NOMO-1 treated with DMSO at 0.1 percent for 48 hours (cell line): ENCODE data around the gene GON7.
"Not testable (repeated sequence)": the region's sequence is repeated elsewhere in the genome, so short reads cannot be mapped to it uniquely, and the experiment has no call there.

Experiments
- DNase-seq: peaks from one replicate; lab custom pipeline; 2025; ENCODE audit not compliant: unreplicated experiment; lab: John Stamatoyannopoulos, UW

The GON7 gene

DNA sequence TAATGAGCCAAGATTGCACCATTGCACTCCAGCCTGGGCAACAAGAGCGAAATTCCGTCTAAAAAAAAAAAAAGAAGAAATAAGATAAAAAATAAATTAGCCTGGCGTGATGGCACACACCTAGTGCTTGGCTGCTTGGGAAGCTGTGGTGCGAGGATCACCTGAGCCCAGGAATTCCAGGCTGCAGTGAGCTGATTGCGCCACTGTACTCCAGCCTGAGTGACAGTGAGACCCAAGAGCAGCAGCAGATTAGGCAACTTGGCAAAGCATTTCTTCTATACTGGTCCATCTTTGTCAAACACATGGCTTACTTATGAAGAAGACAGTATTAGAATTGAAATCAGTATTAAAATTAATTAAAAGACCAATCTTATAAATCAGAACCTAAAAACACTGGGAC is 6.3 kb downstream of the GON7 start:
- DNase-seq: no peak

GRCh38 chr14:93199031-93199430 is 7.8 kb downstream of the GON7 start:
- no peak for DNase-seq

DNA sequence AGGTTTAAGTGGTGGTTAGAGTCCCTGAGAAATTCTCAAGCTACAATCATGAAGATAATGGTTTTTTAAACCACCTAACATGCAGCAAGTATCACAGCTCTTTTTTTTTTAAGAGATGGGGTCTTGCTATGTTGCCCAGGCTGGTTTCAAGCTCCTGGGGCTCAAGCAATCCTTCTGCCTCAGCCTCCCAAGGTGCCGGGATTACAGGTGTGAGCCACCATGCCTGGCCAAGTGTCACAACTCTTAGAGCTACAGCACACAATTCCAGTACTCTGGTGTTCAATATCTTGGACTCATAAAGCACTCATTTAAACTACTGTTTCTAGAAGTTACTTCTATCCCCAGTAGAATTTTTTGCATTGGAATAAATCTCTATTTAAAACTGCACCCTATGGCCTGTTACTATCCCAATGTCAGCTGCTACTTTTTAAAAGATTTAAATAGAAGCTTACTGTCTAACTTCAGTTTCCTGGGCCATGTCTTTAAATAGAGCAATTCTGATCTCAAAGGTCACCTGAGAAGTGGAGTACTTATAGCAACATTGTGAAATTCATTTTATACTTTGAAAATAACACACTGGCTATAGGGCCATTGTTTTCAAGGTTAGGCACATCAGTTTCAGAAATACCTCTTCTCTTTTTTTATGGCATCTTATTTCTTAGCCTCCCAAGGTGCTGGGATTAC is 11.4 kb downstream of the GON7 start:
- DNase-seq: no peak

DNA sequence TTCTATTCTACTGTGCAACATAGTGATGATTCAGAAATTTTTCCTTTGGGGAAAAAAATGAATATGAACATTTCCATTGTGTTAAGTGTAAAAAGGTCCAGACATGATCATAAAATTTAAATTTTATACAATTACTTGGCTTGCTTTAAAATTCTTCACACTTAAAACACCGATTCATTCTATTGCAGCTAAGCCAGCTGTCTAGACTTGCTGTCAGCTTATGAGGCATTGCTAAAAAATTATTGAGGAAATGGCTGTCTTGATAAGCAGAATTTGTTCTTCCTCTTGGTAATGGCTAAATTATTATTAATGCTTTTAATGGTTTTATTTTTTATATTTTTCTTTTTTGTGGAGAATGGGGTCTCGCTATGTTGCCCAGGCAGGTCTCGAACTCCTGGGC is 19.9 kb downstream of the GON7 start:
- no peak for DNase-seq

- DNase-seq: no peak
Measured at GRCh38 chr14:93186466-93186865, 20.4 kb downstream of the GON7 start.

DNA sequence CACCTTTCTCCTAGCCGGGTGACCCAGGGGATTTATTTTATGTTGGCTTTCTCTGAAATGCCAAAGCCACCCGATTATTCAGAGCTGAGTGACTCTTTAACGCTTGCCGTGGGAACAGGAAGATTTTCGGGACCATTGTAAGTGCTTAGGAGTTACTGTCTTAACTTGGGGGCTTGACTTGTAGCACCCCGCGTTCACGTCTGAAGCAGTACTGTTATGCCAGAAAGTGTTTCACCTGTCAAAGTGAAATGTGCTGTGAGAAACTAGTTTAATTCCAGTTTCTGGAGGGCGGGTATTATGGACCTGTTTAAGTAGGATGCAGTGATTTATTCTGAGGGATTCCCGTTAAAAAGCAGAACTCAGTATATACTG is 21.5 kb downstream of the GON7 start:
- DNase-seq: no peak

GRCh38 chr14:93184391-93185348 is 22.2 kb downstream of the GON7 start, which contains the start of the genes LYSET and MOAP1:
LYSET (plus strand) TSS chr14:93185317; CDS start chr14:93185406, 89 bp downstream.
MOAP1 (minus strand) TSS chr14:93184897; CDS start chr14:93184242, 655 bp downstream.
- DNase-seq: peak; percentile 77

- no peak for DNase-seq
Measured at GRCh38 chr14:93183596-93184317, 23.1 kb downstream of the GON7 start.

DNA sequence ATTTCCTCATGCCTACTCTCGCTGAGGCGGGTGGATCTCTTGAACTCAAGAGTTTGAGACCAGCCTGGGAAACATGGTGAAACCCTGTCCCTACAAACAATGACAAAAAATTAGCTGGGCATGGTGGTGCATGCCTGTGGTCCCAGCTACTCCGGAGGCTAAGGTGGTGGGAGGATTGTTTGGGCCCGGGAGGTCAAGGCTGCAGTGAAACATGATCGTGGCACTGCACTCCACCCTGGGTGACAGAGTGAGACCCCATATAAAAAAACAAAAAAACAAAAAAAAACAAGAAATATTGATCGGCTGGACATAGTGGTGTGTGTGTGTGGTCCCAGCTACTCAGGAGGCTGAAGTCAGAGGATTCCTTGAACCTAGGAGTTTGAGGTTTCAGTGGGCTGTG is 31.4 kb downstream of the GON7 start:
- DNase-seq: no peak

DNA sequence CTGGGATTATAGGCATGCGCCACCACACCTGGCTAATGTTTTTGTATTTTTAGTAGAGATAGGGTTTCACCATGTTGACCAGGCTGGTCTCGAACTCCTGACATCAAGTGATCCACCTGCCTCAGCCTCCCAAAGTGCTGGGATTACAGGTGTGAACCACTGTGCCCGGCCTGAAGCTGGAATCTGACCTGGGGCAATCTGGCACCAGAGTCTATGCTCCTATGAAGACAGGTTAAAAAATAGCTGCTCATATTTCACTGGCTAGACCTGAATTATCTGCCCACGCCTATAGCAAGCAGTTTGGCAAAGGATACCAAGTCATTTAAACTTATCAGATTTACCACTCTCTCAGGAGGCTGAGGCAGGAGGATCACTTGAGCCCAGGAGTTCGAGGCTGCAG is 32.1 kb downstream of the GON7 start:
- DNase-seq: not testable (repeated sequence)

DNA sequence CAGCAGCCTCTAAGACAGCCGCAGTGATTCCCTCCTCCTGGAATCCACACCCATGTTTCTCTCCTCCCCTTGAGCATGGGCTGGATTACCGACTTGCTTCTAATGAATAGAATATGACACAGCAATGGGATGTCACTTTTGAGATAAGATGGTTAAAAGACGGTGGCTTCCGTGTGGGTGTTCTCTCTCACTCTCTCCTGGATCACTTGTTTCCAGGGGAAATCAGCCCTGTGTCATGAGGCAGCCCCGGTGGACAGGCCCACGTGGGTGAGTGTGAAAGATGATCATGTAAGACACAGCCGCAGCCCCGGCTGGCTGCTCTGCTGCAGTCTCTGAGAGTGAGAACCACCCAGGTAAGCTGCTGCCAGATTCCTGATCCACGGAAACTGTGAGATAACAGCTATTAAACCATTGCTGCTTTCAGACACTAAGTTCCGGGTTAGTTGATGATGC is 32.9 kb downstream of the GON7 start:
- DNase-seq: no peak

DNA sequence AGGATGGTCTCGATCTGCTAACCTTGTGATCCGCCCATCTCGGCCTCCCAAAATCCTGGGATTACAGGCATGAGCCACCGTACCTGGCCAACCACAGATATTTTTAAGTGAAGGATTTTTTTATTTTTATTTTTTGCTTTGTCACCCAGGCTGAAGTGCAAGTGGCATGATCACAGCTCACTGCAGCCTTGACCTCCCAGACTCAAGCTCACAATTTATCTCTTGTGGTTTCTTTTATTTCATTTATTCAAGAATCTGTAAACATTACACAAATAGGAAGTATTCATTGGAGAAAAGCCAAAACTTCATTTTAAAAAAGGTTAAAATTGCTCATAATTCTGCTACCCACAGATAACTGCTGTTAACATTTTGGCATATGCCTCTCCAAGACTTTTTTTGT is 35.5 kb downstream of the GON7 start:
- DNase-seq: no peak

- not testable (repeated sequence) for DNase-seq
Measured at GRCh38 chr14:93170141-93170540, 36.7 kb downstream of the GON7 start.

DNA sequence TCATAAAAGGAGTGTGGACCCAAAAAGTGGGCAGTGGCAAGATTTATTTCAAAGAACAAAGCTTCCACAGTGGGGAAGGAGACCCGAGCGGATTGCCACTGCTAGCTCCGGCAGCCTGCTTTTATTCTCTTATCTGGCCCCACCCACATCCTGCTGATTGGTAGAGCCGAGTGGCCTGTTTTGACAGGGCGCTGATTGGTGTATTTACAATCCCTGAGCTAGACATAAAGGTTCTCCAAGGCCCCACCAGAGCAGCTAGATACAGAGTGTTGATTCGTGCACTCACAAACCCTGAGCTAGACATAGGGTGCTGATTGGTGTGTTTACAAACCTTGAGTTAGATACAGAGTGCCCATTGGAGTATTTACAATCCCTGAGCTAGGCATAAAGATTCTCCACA is 37.2 kb downstream of the GON7 start:
- not testable (repeated sequence) for DNase-seq

GRCh38 chr14:93168610-93169009 is 38.3 kb downstream of the GON7 start:
- DNase-seq: not testable (repeated sequence)

DNA sequence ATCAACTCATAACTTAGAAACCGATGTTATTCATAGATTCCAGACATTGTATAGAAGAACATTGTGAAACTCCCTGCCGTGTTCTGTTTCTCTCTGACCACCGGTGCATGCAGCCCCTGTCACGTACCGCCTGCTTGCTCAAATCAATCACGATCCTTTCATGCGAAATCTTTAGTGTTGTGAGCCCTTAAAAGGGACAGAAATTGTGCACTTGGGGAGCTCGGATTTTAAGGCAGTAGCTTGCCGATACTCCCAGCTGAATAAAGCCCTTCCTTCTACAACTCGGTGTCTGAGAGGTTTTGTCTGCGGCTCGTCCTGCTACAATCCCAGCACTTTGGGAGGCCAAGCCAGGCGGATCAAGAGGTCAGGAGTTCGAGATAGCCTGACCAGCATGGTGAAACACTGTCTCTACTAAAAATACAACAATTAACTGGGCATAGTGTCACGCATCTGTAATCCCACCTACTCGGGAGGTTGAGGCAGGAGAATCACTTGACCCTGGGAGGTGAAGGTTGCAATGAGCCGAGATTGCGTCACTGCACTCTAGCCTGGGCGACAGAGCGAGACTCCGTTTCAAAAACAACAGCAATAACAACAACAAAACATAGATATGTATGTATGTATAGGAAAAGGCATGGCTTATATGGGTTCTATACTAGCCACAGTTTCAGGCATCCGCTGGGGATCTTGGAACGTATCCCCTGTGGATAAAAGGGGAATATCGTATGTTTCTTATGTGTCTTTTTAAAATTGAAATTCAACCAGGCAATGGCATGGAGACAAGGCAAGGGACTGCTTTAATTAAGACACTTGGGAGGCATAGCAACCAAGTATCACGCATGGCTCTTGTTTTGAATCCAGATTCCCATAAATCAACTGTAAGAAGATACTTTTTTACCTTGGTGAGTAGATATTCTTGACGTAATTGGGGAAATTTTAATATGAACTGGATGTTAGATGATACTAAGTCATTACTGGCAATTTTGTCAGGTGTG is 41.3 kb downstream of the GON7 start:
- not testable (repeated sequence) for DNase-seq

DNA sequence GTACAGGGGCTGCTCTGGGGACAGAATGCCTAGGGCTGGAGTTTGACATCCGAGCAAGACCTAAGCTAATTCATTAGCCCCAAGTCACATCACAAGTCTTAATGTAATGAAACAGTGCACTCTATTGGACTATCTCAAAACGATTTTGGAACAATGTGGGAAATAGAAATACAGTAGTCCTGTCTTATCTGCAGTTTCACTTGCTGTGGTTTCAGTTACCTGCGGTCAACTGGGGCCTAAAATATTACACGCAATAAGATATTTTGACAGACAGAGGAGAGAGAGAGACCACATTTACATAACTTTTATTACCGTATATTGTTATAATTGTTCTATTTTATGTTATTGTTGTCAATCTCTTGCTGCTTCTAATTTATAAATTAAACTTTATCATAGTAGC is 43.3 kb downstream of the GON7 start:
- DNase-seq: peak; percentile 28

- DNase-seq: no peak
Measured at GRCh38 chr14:93161411-93161940, 45.4 kb downstream of the GON7 start.

DNA sequence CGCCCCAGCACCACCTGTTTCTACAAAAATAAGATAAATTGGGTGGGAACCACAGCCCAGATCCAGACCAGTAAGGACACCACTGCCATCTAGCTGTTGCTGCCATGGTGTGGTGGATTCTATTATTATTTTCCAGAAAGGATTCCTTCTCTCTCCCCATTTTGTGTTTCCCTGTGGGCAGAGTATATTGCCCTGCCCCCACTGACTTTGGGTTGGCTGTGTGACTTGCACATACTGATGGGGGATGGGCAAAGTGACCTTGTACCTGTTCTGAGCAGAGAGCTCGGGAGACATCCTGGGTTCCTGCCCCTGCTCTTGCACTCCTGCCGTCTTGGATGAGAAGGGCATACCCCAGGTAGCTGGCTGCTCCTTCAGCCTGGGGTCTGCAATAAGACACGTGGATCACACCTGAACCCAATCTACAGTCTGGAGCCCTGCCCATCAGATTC is 46.5 kb downstream of the GON7 start:
- DNase-seq: peak; percentile 22
